Neural crest cell (in vitro differentiated cells): ENCODE measurements around the gene SCMH1. TPM values are rescaled to one million over a fixed set of nuclear protein-coding genes. Genes with fewer than 3 reads are reported as not detected.

ENCODE experiments used
- DNase-seq: peaks from one replicate; pipeline ENCODE4 v3.0.0; 2021; ENCODE audit warnings: low read depth, mixed read lengths, low spot score
- H3K27ac Mint-ChIP-seq: one replicate; pipeline ENCODE4 v1.8.0; 2021; ENCODE audit warnings: mild to moderate bottlenecking, mixed read lengths; ENCODE audit not compliant: unreplicated experiment
- H3K27me3 Mint-ChIP-seq: 2 replicates; pipeline ENCODE4 v1.8.0; 2021; ENCODE audit warnings: low read depth, mild to moderate bottlenecking, mixed read lengths
- H3K36me3 Mint-ChIP-seq: 2 replicates; pipeline ENCODE4 v1.8.0; 2021; ENCODE audit warnings: low read depth, mild to moderate bottlenecking, mixed read lengths
- H3K4me1 Mint-ChIP-seq: 2 replicates; pipeline ENCODE4 v1.8.0; 2021; ENCODE audit warnings: mixed read lengths
- H3K4me3 Mint-ChIP-seq: one replicate; pipeline ENCODE4 v1.8.0; 2021; ENCODE audit warnings: mild to moderate bottlenecking, mixed read lengths
- H3K9me3 Mint-ChIP-seq: 2 replicates; pipeline ENCODE4 v1.8.0; 2021; ENCODE audit warnings: mixed read lengths
- total RNA-seq: library from RNA; stranded (reverse); gene quantifications from 2 replicates; pipeline ENCODE4 v1.2.1, GENCODE V29; 2021
- TF ChIP-seq, protein P1 (sequence below): fragments of 200-600 bp; sonication (generic); conservative IDR thresholded peaks from 2 replicates; pipeline ENCODE4 v1.5.0; 2021; ENCODE audit warnings: antibody characterized with exemption, mild to moderate bottlenecking

Gene SCMH1
- total RNA-seq, 1 donor from 2014 or later, result 50.6 TPM

DNA sequence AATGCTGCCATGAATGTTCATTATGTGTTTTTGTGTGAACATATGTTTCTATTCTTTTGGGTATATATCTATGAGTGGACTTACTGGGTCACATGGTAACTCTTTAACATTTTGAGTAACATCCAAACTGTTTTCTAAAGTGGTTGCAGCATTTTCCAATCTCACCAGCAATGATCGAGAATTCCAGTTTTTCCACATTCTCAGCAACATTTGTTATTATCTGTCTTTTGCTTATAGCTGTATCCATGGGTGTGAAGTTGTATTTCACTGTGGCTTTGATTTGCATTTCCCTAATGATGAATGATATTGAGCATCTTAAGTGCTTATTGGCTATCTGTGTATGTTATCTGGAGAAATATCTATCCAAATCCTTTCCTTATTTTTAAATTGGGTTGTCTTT is 131.4 kb downstream of the SCMH1 start:
- H3K27ac Mint-ChIP-seq, result no peak overlapping the region

DNA sequence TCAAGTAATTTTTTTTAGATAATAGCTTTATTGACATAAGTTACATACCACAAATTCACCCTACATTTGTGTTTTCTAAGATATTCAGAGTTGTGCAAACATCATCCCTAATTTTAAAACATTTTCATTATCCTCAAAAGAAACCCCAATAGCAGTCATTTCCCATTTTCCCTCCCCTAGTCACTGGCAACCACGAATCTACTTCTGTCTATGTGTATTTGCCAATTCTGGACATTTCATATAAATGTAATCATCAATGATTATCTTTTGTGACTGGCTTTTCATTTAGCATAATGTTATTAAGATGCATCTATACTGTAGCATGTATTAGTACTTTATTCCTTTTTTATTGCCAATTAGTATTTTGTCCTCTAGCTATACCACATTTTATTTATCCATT is 131.8 kb downstream of the SCMH1 start:
- TF ChIP-seq, protein P1, sequence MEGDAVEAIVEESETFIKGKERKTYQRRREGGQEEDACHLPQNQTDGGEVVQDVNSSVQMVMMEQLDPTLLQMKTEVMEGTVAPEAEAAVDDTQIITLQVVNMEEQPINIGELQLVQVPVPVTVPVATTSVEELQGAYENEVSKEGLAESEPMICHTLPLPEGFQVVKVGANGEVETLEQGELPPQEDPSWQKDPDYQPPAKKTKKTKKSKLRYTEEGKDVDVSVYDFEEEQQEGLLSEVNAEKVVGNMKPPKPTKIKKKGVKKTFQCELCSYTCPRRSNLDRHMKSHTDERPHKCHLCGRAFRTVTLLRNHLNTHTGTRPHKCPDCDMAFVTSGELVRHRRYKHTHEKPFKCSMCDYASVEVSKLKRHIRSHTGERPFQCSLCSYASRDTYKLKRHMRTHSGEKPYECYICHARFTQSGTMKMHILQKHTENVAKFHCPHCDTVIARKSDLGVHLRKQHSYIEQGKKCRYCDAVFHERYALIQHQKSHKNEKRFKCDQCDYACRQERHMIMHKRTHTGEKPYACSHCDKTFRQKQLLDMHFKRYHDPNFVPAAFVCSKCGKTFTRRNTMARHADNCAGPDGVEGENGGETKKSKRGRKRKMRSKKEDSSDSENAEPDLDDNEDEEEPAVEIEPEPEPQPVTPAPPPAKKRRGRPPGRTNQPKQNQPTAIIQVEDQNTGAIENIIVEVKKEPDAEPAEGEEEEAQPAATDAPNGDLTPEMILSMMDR, result no peak
- Mint-ChIP-seq H3K27me3 (no peaks in the 10 kb centered on the region), H3K27ac (no peak overlapping the region), H3K4me3 (no peak overlapping the region), H3K36me3 (peaks cover 2% of the 10 kb centered on the region), H3K4me1 (no peaks in the 10 kb centered on the region), H3K9me3 (no peaks in the 10 kb centered on the region)
- DNase-seq, result no peak

More for the DNA sequence above, 131.4 kb downstream of the SCMH1 start:
- Mint-ChIP-seq H3K4me3 (no peak overlapping the region), H3K9me3 (no peaks in the 10 kb centered on the region), H3K27me3 (no peaks in the 10 kb centered on the region), H3K4me1 (no peaks in the 10 kb centered on the region), H3K36me3 (peaks cover 2% of the 10 kb centered on the region)
- TF ChIP-seq, protein P1, result no peak
- no peak for DNase-seq

DNA sequence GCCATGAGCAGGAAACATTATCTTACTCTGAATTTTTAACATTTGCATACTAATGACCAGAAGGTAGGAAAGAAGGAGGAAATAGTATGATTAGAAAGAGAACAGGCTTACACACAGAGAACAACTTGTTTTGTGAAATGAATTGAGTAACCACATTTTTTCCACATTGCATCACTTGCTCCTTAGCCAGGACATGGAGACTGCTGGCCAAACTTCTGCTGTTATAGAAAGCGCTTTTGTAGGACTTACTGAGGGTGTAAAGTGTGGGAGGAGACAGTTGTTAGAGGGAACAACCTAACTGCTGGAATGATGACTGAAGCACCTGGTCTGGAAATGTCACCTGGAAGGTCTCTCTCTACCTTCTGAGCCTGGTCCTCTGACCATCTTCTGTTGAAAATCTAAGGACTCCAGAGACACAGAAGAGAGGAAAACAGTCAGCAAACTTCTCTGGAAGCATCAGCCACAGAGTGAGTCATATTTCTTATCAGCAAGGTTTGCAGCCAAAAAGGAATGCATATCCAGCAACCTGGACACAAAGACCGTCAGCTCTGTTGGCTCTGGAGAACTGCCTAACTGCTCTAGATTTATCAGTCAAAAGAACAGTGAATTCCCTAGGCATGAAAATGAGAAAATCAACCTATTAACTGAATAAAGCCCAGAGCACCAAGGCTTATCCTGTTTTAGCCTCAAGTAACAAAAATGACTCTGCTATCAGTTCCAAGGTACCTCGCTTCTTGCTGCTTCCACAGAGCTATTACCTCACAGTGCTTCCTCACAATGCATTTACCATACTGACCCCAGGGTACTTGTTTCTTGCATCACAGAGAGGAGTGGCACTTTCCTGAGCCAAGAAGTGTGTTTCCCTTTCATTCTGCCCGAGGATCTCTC is 132.6 kb downstream of the SCMH1 start:
- no peak overlapping the region for H3K27ac Mint-ChIP-seq
- peaks cover 2% of the 10 kb centered on the region for H3K36me3 Mint-ChIP-seq
- H3K9me3 Mint-ChIP-seq, result no peaks in the 10 kb centered on the region
- H3K27me3 Mint-ChIP-seq, result no peaks in the 10 kb centered on the region
- TF ChIP-seq, protein P1, result no peak
- H3K4me1 Mint-ChIP-seq, result no peaks in the 10 kb centered on the region
- no peak overlapping the region for H3K4me3 Mint-ChIP-seq
- no peak for DNase-seq

DNA sequence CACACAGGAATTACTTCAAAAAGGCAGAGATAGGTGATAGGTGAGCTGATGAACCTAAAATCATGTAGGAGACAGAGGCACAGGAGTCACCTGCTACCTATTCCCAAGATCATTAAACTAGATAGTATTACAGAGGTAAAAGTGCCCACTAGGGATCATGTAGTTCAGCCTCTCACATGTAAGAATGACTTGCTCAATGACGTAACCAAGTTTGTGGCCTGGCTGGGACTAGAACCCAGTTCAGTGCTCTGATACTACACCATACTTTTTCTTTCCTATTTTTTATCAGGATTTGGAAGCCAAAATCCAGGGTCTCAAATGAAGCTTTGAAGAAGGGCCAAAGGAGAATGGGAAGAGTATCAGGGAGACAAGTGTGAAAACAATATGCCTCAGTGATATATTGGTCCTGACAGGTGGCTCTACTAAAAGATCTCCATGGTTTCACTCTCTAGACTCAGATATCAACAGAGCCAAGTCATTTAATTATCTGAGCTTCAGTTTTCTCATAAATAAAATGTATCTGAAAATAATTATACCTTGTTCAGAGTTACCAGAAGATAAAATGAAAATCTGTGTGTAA is 133.3 kb downstream of the SCMH1 start:
- no peak overlapping the region for H3K27ac Mint-ChIP-seq
- TF ChIP-seq, protein P1, result no peak
- no peak for DNase-seq
- no peaks in the 10 kb centered on the region for H3K4me1 Mint-ChIP-seq
- H3K36me3 Mint-ChIP-seq, result peaks cover 2% of the 10 kb centered on the region
- H3K4me3 Mint-ChIP-seq, result no peak overlapping the region
- H3K27me3 Mint-ChIP-seq, result no peaks in the 10 kb centered on the region
- no peaks in the 10 kb centered on the region for H3K9me3 Mint-ChIP-seq

DNA sequence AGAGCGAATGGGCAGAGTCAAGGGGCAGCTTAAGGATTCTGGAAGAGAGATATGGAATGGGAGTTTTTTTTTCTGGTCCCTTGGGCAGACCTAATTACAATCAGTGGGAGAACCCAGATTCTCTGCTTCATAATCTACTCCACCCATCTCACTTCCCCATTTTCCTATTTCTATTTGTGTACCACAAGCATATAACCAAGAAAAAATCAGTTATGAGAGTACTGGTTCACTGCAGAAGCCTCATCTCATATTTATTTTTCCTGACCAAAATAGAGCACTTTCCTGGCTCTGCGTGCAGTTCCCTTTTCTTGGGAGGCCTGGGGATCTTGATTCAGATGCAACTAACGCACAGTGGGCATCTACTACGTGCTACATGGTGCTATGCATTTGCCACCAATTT is 138.3 kb downstream of the SCMH1 start:
- Mint-ChIP-seq H3K9me3 (no peaks in the 10 kb centered on the region), H3K36me3 (no peaks in the 10 kb centered on the region), H3K27ac (no peak overlapping the region), H3K4me1 (no peaks in the 10 kb centered on the region), H3K4me3 (no peak overlapping the region), H3K27me3 (no peaks in the 10 kb centered on the region)
- DNase-seq, result no peak
- TF ChIP-seq, protein P1, result no peak
